HepG2 (cell line): ENCODE results near the gene LYPD6B. TPM values are rescaled to one million over a fixed set of nuclear protein-coding genes. Genes with fewer than 3 reads are reported as not detected.

Experiments used
- ATAC-seq: fragments of 200-7000 bp; cut with Tn5 transposase; 3 replicates; pipeline ENCODE4 v1.9.1; 2020; ENCODE audit warnings: mild to moderate bottlenecking, moderate library complexity
- BruUV-seq: library from RNA; stranded (reverse); fragments of 400-500 nt; replicated peaks from 2 replicates; lab custom pipeline; 2021; lab: Mats Ljungman, UMichigan
- CTCF ChIA-PET: fragments of 300-600 bp; formaldehyde crosslinking; extraction: SDS; loops from one replicate; lab custom pipeline; 2021; ENCODE audit warnings: low total read pairs, inconsistent platforms, low intra/inter-chr PET ratio; lab: Yijun Ruan, JAX
- POLR2A ChIA-PET: fragments of 350-600 bp; sonication (Branson Sonifier 250); formaldehyde crosslinking; loops from one replicate; lab custom pipeline; 2020; ENCODE audit warnings: antibody characterized with exemption, inconsistent platforms; lab: Yijun Ruan, JAX
- DNase-seq: peaks from one replicate; pipeline ENCODE4 v3.0.0-alpha.2; 2015; ENCODE audit warnings: low spot score
- FAIRE-seq: peaks from 3 replicates; lab custom pipeline; 2011; peaks lifted over from hg19 to GRCh38; lab: Jason Lieb, UNC
- H2AFZ ChIP-seq: one replicate; pipeline ENCODE4 v1.6.1; 2011; ENCODE audit warnings: low read length, inconsistent platforms
- H3K27ac ChIP-seq: fragments of 300-600 bp; 3 replicates; pipeline ENCODE4 v1.8.0; 2011; ENCODE audit warnings: mixed run types, mild to moderate bottlenecking, mixed read lengths, low read length, inconsistent platforms; ENCODE audit not compliant: insufficient read depth; ENCODE audit errors: extremely low read length
- H3K27me3 ChIP-seq, 2 experiments: fragments of 200-600 bp in 1 of 2; 2 replicates in 1 of 2; 3 replicates in 1 of 2; pipeline versions ENCODE4 v1.6.0 to v1.8.0; 2011; ENCODE audit warnings: low read length in 2 of 2, mild to moderate bottlenecking in 2 of 2, moderate library complexity in 2 of 2, inconsistent platforms in 1 of 2; ENCODE audit not compliant: insufficient read depth in 2 of 2, control insufficient read depth in 1 of 2
- H3K36me3 ChIP-seq, 2 experiments: fragments of 200-600 bp in 1 of 2; replicated peaks in 1 of 2; 2 replicates in 1 of 2; 3 replicates in 1 of 2; pipeline versions ENCODE4 v1.5.1 to v1.8.0; 2011; ENCODE audit warnings: low read length in 2 of 2, inconsistent platforms in 1 of 2; ENCODE audit not compliant: insufficient read depth in 2 of 2, control insufficient read depth in 1 of 2
- H3K4me1 ChIP-seq: 2 replicates; pipeline ENCODE4 v1.5.1; 2012; ENCODE audit warnings: low read length, inconsistent platforms; ENCODE audit not compliant: insufficient read depth
- H3K4me2 ChIP-seq: 2 replicates; pipeline ENCODE4 v1.6.0; 2011; ENCODE audit warnings: low read depth, low read length, inconsistent platforms
- H3K4me3 ChIP-seq, 3 experiments: fragments of 200-600 bp in 1 of 3; sonication (generic), shearing (Covaris generic) in 1 of 3; replicated peaks in 1 of 3; 2 replicates each; pipeline ENCODE4 v1.5.1; 2011 to 2016; ENCODE audit warnings: low read length in 3 of 3, inconsistent platforms in 2 of 3, low read depth in 2 of 3, mild to moderate bottlenecking in 2 of 3, control low read depth in 1 of 3, mixed read lengths in 1 of 3; ENCODE audit not compliant: insufficient read depth in 1 of 3
- H3K79me2 ChIP-seq: one replicate; pipeline ENCODE4 v1.6.1; 2011; ENCODE audit warnings: low read length, inconsistent platforms; ENCODE audit not compliant: insufficient read depth
- H3K9ac ChIP-seq: 2 replicates; pipeline ENCODE4 v1.6.0; 2011; ENCODE audit warnings: mild to moderate bottlenecking, low read depth, low read length, inconsistent platforms; ENCODE audit not compliant: insufficient read depth
- H3K9me3 ChIP-seq: 2 replicates; pipeline ENCODE4 v1.5.1; 2012; ENCODE audit warnings: mild to moderate bottlenecking, low read length
- H4K20me1 ChIP-seq: 2 replicates; pipeline ENCODE4 v1.6.0; 2011; ENCODE audit warnings: inconsistent platforms, mild to moderate bottlenecking, low read length, moderate library complexity; ENCODE audit not compliant: insufficient read depth
- CREB1 ChIP-seq, 2 experiments: fragments of 450-650 bp in 1 of 2; IDR thresholded peaks; 2 replicates each; pipeline ENCODE4 v1.6.1; 2016 to 2017; ENCODE audit warnings: control low read depth in 1 of 2, mild to moderate bottlenecking in 1 of 2, missing compliant biosample characterization in 1 of 2, missing genetic modification characterization in 1 of 2
- CTCF ChIP-seq: sonication (generic); formaldehyde crosslinking; IDR thresholded peaks from 2 replicates; pipeline ENCODE4 v1.5.0; 2020; ENCODE audit warnings: mild to moderate bottlenecking, missing genetic modification reagents, moderate library complexity
- MIER2 ChIP-seq: IDR thresholded peaks from 2 replicates; pipeline ENCODE4 v1.6.1; 2016; ENCODE audit warnings: missing biosample characterization, missing genetic modification reagents
- MTF1 ChIP-seq: sonication (generic); formaldehyde crosslinking; IDR thresholded peaks from 2 replicates; pipeline ENCODE4 v1.5.0; 2020; ENCODE audit warnings: missing genetic modification reagents
- PAWR ChIP-seq: sonication (generic); formaldehyde crosslinking; IDR thresholded peaks from 2 replicates; pipeline ENCODE4 v1.4.0; 2020; ENCODE audit warnings: missing genetic modification reagents, mild to moderate bottlenecking, borderline replicate concordance
- PPARG ChIP-seq: conservative IDR thresholded peaks from 2 replicates; pipeline ENCODE4 v1.6.1; 2016; ENCODE audit warnings: missing biosample characterization, missing genetic modification reagents
- PRDM10 ChIP-seq: sonication (generic); formaldehyde crosslinking; IDR thresholded peaks from 2 replicates; pipeline ENCODE4 v1.4.0; 2020; ENCODE audit warnings: low read depth, missing genetic modification reagents
- SMARCE1 ChIP-seq: fragments of 450-650 bp; IDR thresholded peaks from 2 replicates; pipeline ENCODE4 v1.6.1; 2017; ENCODE audit warnings: borderline replicate concordance
- TFDP1 ChIP-seq: IDR thresholded peaks from 2 replicates; pipeline ENCODE4 v1.6.1; 2016; ENCODE audit warnings: missing compliant biosample characterization, missing genetic modification reagents, borderline replicate concordance
- ZBTB2 ChIP-seq: sonication (generic); formaldehyde crosslinking; IDR thresholded peaks from 2 replicates; pipeline ENCODE4 v1.8.0; 2022; ENCODE audit warnings: low read depth, missing genetic modification reagents
- ZNF274 ChIP-seq: sonication (generic); formaldehyde crosslinking; IDR thresholded peaks from 2 replicates; pipeline ENCODE4 v1.5.1; 2020; ENCODE audit warnings: mild to moderate bottlenecking, missing genetic modification reagents
- ZZZ3 ChIP-seq: sonication (generic); formaldehyde crosslinking; IDR thresholded peaks from 2 replicates; pipeline ENCODE4 v1.4.0; 2020; ENCODE audit warnings: missing genetic modification reagents, mild to moderate bottlenecking, borderline replicate concordance
- WGBS: methylation state at CpG from one replicate; pipeline ENCODE4 v1.1.6; 2017; ENCODE audit warnings: low lambda C conversion rate; 5-methylcytosine and 5-hydroxymethylcytosine counted together
- in situ Hi-C: cut with HindIII; loops from 2 replicates; pipeline ENCODE4 v1.10.0; 2017; ENCODE audit warnings: low pct_unique_long_range_greater_than_20kb; ENCODE audit not compliant: extremely low pct_ligation_motif_present
- intact Hi-C: fragments of 100-400 bp; cut with micrococcal nuclease; formaldehyde crosslinking; loops from one replicate; pipeline ENCODE4 v1.10.0; 2022; ENCODE audit not compliant: unreplicated experiment
- polyA plus RNA-seq, 8 experiments: library from polyadenylated mRNA; depleted of rRNA in 3 of 8; stranded (reverse) in 7 of 8; unstranded in 1 of 8; fragments of >200 nt; fragmentation: Illumina TruSeq in 4 of 8; extraction: Trizol in 4 of 8; gene quantifications; 2 replicates each; pipeline versions ENCODE4 v1.2.1 to v1.2.3, GENCODE V29; 2011 to 2016; ENCODE audit warnings: low read depth in 4 of 8, missing spikeins in 1 of 8, mixed read lengths in 1 of 8; ENCODE audit not compliant: insufficient read depth in 1 of 8
- total RNA-seq, 5 experiments: library from RNA; depleted of rRNA; stranded (reverse); fragments of >200 nt; fragmentation: Illumina TruSeq; extraction: Trizol; gene quantifications; 2 replicates each; pipeline ENCODE4 v1.2.3, GENCODE V29; 2016; ENCODE audit warnings: low read depth in 1 of 5

Gene LYPD6B
- total and polyA plus RNA-seq, 2 of the 13 experiments (the other 11 are each of a cell fraction or from before 2014, with no cell fraction given): not detected

GRCh38 chr2:149104221-149104620 lies 65.7 kb downstream of the LYPD6B start (continued):
- TF ChIP-seq CTCF (CRISPR knock-in tag) (no peak), ZNF274 (CRISPR knock-in tag) (no peak), ZZZ3 (no peak), PPARG (CRISPR knock-in tag) (no peak), PRDM10 (CRISPR knock-in tag) (no peak), TFDP1 (CRISPR knock-in tag) (no peak)

- 1% methylated on average over 1 of the region's 1 CpG for WGBS
- H3K4me1 ChIP-seq: no peaks in the 10 kb centered on the region
- no peaks in the 10 kb centered on the region for H3K27me3 ChIP-seq
- H3K4me2 ChIP-seq: no peak overlapping the region
- POLR2A ChIA-PET: no interaction called here
- no peaks in the 10 kb centered on the region for H4K20me1 ChIP-seq
- FAIRE-seq (no peak), ATAC-seq (no peak), DNase-seq (no peak)
- H3K4me3 ChIP-seq: no peak overlapping the region
- H3K27ac ChIP-seq: no peak overlapping the region
- CTCF ChIA-PET: no interaction called here
- H3K9ac ChIP-seq: no peak overlapping the region
- in situ Hi-C loops: no loop called here
- intact Hi-C loops: no loop called here
- TF ChIP-seq MIER2 (CRISPR knock-in tag) (no peak), CREB1 (IDR thresholded peaks at IDR 0.05) (no peak), CREB1 (CRISPR knock-in tag; IDR thresholded peaks at IDR 0.05) (no peak), SMARCE1 (no peak), ZBTB2 (CRISPR knock-in tag) (no peak), PAWR (CRISPR knock-in tag) (no peak), MTF1 (CRISPR knock-in tag) (no peak)
- BruUV-seq: no TSS peak
- no peak overlapping the region for H2AFZ ChIP-seq
- H3K36me3 ChIP-seq: no peaks in the 10 kb centered on the region
- H3K9me3 ChIP-seq: no peaks in the 10 kb centered on the region
- no peaks in the 10 kb centered on the region for H3K79me2 ChIP-seq
These were observed 73.6 kb downstream of the LYPD6B start for GRCh38 chr2:149112068-149112467.
